ENCODE results near the gene POU3F3.

Gene POU3F3

GRCh38 chr2:104846786-104847585 is 6.9 kb upstream of the POU3F3 start:
- no peak for DNase-seq (ENCODE audit: low read depth in 2 of 2, low spot score in 1 of 2)

GRCh38 chr2:104847586-104848160 is 6.2 kb upstream of the POU3F3 start:
- no peak for DNase-seq (ENCODE audit: low read depth in 2 of 2, low spot score in 1 of 2)

GRCh38 chr2:104848526-104848925 is 5.4 kb upstream of the POU3F3 start:
- DNase-seq (ENCODE audit: low read depth in 2 of 2, low spot score in 1 of 2): no peak

- DNase-seq (ENCODE audit: low read depth in 2 of 2, low spot score in 1 of 2): no peak
Measured at GRCh38 chr2:104849101-104849500, 4.8 kb upstream of the POU3F3 start.

- DNase-seq (ENCODE audit: low read depth in 2 of 2, low spot score in 1 of 2): no peak
Measured at GRCh38 chr2:104849618-104850141, 4.2 kb upstream of the POU3F3 start.

GRCh38 chr2:104850361-104851290 is 3.3 kb upstream of the POU3F3 start:
- DNase-seq (ENCODE audit: low read depth in 2 of 2, low spot score in 1 of 2): no peak

GRCh38 chr2:104851291-104852089 is 2.4 kb upstream of the POU3F3 start:
- DNase-seq (ENCODE audit: low read depth in 2 of 2, low spot score in 1 of 2): no peak

GRCh38 chr2:104852090-104852666 is 1.7 kb upstream of the POU3F3 start:
- DNase-seq (ENCODE audit: low read depth in 2 of 2, low spot score in 1 of 2): no peak

- no peak for DNase-seq (ENCODE audit: low read depth in 2 of 2, low spot score in 1 of 2)
Measured at GRCh38 chr2:104854498-104855220, 744 bp downstream of the POU3F3 start.

- DNase-seq (ENCODE audit: low read depth in 2 of 2, low spot score in 1 of 2): no peak
Measured at GRCh38 chr2:104855221-104856085, 1.5 kb downstream of the POU3F3 start.

GRCh38 chr2:104856086-104856972 is 2.4 kb downstream of the POU3F3 start:
- DNase-seq (ENCODE audit: low read depth in 2 of 2, low spot score in 1 of 2): no peak

GRCh38 chr2:104856973-104857261 is 3.0 kb downstream of the POU3F3 start:
- no peak for DNase-seq (ENCODE audit: low read depth in 2 of 2, low spot score in 1 of 2)

- DNase-seq (ENCODE audit: low read depth in 2 of 2, low spot score in 1 of 2): no peak
Measured at GRCh38 chr2:104857262-104858005, 3.5 kb downstream of the POU3F3 start.

GRCh38 chr2:104858006-104858978 is 4.4 kb downstream of the POU3F3 start:
- DNase-seq (ENCODE audit: low read depth in 2 of 2, low spot score in 1 of 2): no peak

GRCh38 chr2:104859291-104859765 is 5.4 kb downstream of the POU3F3 start:
- no peak for DNase-seq (ENCODE audit: low read depth in 2 of 2, low spot score in 1 of 2)
